Measurements from ENCODE around the gene SPATA17.

Gene SPATA17

GRCh38 chr1:217857061-217857460 is 225.9 kb downstream of the SPATA17 start:
- DNase-seq: no peak

DNA sequence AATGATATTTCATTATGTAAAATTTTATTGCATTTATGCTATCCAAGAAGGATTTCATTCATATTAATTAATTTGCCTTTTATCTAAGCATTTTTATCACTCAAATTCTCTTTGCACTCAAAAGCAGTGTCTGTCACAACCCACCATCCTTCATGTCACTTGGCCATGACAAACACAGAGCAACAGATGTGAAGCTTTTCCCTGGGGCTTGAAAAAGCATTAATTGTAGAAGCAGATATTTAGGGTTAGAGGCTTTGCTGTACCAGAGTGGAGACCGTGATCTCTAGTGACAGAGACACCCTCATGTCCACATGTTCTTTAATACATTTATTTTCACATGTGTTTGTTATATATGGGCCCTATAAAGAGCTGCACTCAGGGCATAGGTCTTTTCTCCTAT is 230.5 kb downstream of the SPATA17 start:
- no peak for DNase-seq

DNA sequence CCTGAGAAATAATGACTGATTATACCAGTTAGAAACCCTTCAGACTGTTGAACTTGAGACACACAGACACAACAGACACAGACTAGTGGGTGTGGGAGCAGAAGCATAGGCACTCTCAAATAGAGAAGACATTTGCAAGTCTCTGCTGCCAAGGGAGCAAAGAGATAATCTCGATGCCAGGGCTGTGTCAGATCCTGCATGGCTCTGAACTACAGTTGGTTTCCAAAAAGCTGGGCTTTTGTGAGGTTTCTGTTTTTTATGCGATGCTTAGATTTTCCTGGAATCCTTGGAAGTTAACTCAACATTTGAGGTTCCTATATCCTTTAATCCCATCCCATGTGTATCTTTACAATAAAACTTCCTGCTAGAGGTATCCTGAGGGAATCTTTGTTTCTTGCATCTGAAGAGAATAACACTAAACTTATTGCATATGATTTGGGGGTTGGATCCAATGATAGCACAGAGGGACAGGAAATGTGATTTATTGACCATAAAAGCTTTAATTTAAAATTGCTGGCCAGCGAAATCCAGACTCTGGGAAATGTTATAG is 236.4 kb downstream of the SPATA17 start:
- DNase-seq: no peak

- no peak for DNase-seq
Observed at GRCh38 chr1:217871955-217872354, 240.8 kb downstream of the SPATA17 start.

DNA sequence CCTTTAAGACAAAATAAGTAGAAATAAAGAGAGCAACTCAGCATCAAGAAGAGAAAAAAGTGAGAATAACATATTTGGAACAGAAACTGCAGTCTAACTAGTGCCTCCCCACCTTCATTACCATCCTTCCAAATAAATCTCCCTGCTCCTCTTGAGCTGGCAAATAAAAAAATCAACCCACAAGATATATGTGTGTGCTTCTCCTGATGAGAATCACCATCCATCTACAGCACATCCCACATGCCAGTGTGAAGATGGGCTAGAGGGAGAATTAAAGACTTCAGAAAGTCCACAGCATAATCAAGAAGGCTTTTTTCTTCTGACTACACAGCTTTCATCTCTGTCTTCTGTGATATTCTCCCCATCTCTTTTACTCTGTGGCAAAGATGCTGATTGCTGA is 244.1 kb downstream of the SPATA17 start:
- no peak for DNase-seq

DNA sequence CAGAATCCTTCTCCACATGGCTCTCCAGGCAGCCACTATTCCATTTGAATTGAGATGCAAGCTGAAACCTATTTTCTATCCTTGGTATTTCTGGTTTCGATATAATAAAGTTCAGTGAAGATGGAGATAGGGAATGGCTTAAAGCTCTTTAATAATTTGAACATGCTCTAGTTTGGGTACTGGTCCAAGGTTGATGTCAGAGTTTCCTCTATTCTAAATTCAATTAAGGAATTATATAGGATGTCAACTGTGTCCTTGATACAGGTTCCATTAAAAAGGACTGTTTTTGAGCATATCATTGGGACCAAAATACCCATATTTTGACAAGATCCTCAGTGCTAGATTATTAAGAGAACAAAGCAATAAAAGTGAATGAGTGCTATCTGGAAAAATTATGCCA is 245.3 kb downstream of the SPATA17 start:
- no peak for DNase-seq

DNA sequence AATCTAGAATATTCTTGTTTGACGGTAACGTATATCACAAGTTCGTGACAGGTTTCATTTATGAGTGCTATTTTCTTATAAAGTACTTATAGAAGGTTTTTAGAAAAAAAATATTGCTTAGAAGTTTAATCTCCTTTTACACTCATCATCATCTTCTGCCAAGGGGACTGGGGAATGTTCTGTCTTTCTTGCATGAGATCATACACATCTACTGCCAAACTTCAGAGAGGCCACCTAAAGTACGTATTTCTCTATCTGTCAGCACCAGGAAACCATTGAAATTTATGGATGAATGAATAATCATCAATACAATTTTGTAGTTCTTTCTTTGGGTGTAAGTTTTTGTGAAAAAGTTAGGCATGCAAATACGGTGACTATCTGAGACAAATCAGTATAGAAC is 245.8 kb downstream of the SPATA17 start:
- no peak for DNase-seq

DNA sequence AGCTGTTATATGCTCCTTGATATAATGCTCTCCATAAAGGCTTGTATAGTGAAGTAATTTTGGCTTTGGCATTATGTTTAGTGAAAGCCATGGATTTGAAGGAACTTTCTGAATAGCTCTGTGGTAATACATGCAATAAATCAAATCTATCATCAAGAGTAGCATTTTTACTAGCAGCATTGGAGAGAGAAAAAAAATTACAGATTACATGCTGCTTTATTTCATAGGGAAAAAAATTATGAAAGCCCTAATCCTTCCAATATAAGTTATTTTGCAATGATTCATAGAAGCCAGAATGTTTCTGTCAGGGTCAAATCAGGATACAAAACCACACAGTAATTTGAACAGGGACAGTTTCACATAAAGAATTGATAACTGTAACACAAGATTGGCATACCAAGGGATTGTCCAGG is 250.0 kb downstream of the SPATA17 start:
- DNase-seq: no peak

DNA sequence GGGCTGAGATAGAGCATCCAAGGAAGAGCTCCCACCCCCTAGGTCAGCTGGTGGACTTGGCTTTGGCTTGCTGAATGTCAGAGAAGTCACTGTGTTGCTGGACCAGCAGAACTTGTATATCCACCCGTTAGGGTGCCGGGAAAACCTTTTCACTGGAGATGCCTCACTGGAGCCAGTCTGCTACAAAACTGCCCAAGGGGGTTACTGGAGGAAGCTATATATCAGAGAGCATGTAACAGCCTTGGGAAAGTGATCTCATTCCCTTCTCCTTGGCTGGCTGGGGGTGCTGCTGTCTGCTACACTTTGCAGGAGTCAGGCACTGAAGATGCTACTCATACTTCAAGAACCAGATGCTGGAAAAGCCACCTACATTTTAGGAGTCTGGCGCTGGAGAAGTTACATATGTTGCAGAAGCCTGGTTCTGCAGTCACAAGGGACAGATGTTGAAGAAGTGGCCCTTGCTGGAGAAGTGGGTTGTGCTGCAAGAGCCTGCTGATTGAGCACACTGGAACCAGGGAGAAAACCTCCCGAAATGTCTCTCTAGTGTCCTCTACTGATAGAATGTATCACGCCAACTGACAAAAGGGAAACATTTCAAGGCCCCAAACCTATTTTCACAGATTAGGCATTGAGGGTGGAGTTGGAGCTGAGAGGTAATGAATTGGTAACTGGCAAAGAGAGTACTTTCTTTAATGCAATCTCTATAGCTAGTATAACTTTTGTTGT is 250.6 kb downstream of the SPATA17 start:
- DNase-seq: no peak

DNA sequence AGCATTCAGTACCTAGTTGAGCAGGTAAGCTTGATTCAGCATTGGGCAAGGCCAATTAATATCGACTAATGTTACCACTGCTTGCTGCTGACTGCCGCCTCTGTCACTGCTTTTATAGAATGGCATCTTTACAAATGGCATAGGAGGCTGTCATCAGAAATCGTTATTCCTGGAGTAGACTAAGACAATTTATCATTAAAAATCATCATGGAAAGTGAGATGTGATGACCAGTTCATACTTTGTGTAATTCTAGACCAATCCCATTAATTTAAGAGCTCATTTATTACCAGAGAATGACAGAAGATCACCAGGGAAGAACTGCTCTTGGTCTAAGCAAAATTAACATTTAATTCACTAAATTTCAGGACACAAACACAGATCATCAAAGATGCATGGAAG is 254.0 kb downstream of the SPATA17 start:
- DNase-seq: no peak

DNA sequence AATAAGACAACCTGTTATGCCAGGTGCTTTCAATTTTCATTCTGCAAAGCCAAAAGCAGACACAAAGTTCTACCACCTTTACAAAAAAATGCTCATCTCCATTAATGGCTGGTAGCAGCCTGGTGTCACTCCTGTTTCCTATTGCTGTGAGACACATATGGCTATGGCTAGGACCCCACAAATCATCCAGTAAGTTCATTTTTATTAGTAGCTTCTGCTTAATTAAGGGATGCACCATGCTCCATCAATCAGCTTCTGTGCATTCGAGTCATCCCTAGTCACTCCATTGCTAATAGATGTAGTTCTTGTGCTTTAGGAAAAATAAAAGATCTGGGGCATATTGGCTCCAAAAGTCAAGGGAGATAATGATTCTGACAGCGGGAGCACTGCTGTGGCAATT is 257.2 kb downstream of the SPATA17 start:
- DNase-seq: no peak

DNA sequence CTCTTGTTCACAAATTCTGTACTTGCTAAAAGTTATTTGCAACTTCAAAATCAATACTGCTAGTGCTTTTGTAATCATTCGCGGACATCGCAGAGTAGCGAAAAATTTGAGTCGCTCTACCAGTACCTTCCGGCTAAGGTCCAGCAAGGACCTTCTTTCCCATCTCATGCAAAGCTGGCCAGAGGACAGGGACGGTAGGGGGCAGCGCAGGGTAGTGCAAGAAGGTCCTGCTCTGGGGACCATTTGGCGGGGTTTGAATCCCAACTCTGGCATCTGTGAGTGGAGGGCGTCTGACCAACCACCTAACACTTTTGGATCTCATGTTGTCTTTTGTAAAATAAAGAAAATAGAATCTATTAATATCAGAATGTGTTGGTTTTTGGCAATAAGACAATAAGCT is 258.3 kb downstream of the SPATA17 start:
- no peak for DNase-seq

- DNase-seq: no peak
Observed at GRCh38 chr1:217891966-217892365, 260.8 kb downstream of the SPATA17 start.

- DNase-seq: no peak
Observed at GRCh38 chr1:217892750-217893149, 261.6 kb downstream of the SPATA17 start.

GRCh38 chr1:217895841-217896240 is 264.7 kb downstream of the SPATA17 start:
- no peak for DNase-seq

DNA sequence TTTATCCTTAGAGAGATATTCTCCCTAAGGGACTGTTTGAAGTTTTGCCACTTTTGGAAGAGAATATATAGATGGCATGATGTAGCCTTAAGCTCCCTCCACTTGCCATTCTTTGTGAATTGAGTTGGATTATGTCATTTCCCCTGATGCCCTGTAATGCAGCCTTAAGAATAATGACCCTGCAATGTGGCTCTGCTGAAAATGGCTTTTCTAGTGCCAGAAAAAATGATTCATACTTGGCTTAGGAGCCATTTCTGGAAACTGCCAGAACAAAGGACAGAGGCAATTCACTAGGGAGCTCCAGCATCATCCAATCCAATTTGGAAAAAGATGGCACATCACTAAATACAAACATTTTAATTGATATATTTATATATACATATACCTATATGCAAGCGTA is 265.3 kb downstream of the SPATA17 start:
- DNase-seq: no peak

- no peak for DNase-seq
Observed at GRCh38 chr1:217897100-217897499, 266.0 kb downstream of the SPATA17 start.

DNA sequence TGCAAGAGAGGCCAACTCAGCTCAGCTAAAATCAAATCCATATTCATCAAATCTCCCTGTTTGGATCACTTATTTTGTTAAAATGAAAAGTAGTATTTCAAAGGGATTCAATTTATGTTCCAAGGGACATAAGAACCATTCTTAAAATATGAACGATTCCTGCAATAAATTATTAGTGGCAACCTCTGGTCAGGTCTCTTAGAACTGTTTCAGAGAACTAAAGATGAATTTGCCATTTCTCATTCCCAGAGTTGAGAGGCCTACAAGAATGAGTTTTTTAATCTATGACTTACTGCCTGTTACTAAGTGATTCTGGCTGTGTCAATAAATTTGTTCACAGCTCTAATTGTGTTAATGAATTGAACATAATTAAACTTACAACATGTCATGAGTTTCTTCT is 268.5 kb downstream of the SPATA17 start:
- no peak for DNase-seq

DNA sequence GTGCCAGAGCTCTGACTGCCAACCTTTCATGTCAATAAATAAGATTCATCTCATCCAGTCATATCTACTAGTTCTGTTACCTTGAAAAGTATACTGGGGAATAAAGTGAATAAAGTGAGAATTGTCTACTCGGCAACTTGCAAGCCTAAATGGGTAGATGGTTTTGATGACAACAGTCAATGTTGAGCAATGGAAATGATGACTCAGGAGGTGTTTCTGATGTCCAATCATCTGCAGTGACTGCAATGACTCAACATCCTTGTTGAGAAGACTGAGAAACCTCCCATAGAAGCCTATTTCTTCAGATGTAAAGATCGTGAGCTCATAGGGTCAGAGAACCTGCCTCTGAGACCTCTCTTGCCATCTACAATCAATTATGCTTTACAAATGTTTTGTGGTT is 276.4 kb downstream of the SPATA17 start:
- DNase-seq: no peak

DNA sequence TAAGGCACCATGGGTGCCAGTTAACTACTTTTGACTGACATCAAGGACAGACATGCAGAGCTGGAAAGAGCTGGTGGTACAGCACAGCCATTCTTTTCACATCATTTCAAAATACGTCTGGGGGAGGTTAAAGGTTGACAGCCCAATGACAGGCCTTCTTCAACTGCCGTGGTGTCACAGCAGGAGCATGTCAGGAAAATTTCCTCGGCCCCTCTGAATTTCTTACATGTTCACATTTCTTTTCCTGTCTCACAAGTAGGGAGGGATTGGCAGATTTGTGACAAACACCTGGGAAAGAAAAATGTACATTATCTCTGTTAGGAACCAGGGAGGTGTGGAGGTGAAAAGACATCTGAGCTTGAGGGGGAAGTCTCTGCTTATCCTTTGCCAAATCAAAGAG is 279.1 kb downstream of the SPATA17 start:
- no peak for DNase-seq

GRCh38 chr1:217910791-217911320 is 279.7 kb downstream of the SPATA17 start:
- DNase-seq: no peak

DNA sequence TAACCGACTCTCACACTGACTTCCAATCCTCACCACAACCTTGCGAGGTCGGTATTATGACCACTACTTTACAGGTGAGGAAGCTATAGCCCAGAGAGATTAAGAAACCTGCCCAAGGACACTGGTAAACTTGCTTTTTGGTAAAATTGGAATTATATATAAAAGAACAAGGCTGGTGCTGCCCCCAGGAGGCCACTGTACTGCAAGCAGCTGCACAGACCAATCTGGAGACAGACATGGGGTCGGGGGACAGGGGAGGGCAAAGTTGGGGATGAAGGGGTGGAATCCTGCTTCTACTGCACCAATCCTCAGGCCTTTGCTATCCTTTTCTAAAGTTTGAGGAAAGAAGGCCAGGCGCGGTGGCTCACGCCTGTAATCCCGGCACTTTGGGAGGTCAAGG is 280.8 kb downstream of the SPATA17 start:
- no peak for DNase-seq

DNA sequence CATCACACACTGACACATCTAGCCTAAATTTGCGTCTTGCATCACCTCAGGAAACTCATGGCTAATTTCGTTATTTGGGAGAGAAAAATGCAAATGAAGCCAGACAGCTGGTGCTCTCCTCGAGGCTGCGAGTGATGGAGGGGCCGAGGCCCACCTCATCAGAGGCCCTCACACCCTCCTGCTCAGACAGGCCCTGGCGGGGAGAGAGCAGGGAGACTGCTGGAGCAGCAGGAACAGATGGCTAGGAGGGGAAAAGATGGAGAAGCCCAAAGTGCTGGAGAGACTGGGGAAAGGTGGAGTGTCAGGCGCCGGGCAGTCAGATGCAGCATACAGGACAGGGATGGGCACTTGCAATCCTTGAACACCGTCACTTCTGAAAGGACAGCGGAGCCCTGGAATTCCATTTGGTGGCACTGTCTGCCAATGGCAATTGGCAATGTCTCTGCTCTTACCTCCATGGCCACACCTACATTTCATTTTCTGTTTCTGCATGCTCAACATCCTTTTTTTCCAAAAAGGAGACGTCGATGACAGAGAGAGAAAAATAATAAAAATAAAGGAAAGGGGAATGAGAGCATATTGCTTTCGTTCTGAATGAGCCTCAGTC is 286.2 kb downstream of the SPATA17 start:
- no peak for DNase-seq

- no peak for DNase-seq
Observed at GRCh38 chr1:217919683-217920388, 288.7 kb downstream of the SPATA17 start.
